SK-N-SH treated with all-trans-retinoic acid at 6 μM for 48 hours (cell line): ENCODE data around the gene UBL7.

Experiments used
- ATAC-seq: fragments of 200-7000 bp; cut with Tn5 transposase; 3 replicates; pipeline ENCODE4 v1.9.1; 2020; ENCODE audit warnings: mild to moderate bottlenecking, moderate library complexity
- CSDC2 ChIP-seq: fragments of 250-450 bp; sonication (Bioruptor Pico); IDR thresholded peaks from 2 replicates; pipeline ENCODE4 v1.5.0; 2020; ENCODE audit warnings: mild to moderate bottlenecking, moderate library complexity
- ESRRG ChIP-seq: fragments of 250-450 bp; sonication (Bioruptor Pico); IDR thresholded peaks from 2 replicates; pipeline ENCODE4 v1.6.1; 2021; ENCODE audit warnings: mild to moderate bottlenecking
- GLIS3 ChIP-seq: fragments of 250-450 bp; sonication (Bioruptor Pico); IDR thresholded peaks from 2 replicates; pipeline ENCODE4 v1.5.0; 2020; ENCODE audit warnings: mild to moderate bottlenecking, moderate library complexity
- OSR1 ChIP-seq: fragments of 250-450 bp; sonication (Bioruptor Pico); IDR thresholded peaks from 2 replicates; pipeline ENCODE4 v1.8.0; 2022; ENCODE audit warnings: moderate library complexity, mild to moderate bottlenecking, inconsistent platforms
- RARB ChIP-seq: fragments of 250-450 bp; sonication (Bioruptor Pico); IDR thresholded peaks from 2 replicates; pipeline ENCODE4 v1.8.0; 2021; ENCODE audit warnings: mild to moderate bottlenecking, moderate library complexity
- TOX ChIP-seq: fragments of 250-450 bp; sonication (Bioruptor Pico); IDR thresholded peaks from 2 replicates; pipeline ENCODE4 v1.8.0; 2021; ENCODE audit warnings: mild to moderate bottlenecking, moderate library complexity, borderline replicate concordance
- ZC3H10 ChIP-seq: fragments of 250-450 bp; sonication (Bioruptor Pico); IDR thresholded peaks from 2 replicates; pipeline ENCODE4 v1.5.1; 2021; ENCODE audit warnings: mild to moderate bottlenecking, moderate library complexity
- ZFP3 ChIP-seq: fragments of 250-450 bp; sonication (Bioruptor Pico); IDR thresholded peaks from 2 replicates; pipeline ENCODE4 v1.5.0; 2020; ENCODE audit warnings: mild to moderate bottlenecking, moderate library complexity
- ZFP30 ChIP-seq: fragments of 450-650 bp; formaldehyde crosslinking; IDR thresholded peaks from 2 replicates; pipeline ENCODE4 v1.5.0; 2022; ENCODE audit warnings: mild to moderate bottlenecking, moderate library complexity
- ZNF565 ChIP-seq: fragments of 450-650 bp; formaldehyde crosslinking; conservative IDR thresholded peaks from 2 replicates; pipeline ENCODE4 v1.5.0; 2020; ENCODE audit warnings: low read depth, mild to moderate bottlenecking, moderate library complexity
- ZNF70 ChIP-seq: fragments of 450-650 bp; formaldehyde crosslinking; IDR thresholded peaks from 2 replicates; pipeline ENCODE4 v1.5.0; 2020; ENCODE audit warnings: mild to moderate bottlenecking, moderate library complexity
- ZNF8 ChIP-seq: fragments of 450-650 bp; formaldehyde crosslinking; IDR thresholded peaks from 2 replicates; pipeline ENCODE4 v1.5.0; 2020; ENCODE audit warnings: mild to moderate bottlenecking, moderate library complexity
- TF ChIP-seq, protein P1 (sequence below): fragments of 250-450 bp; sonication (Bioruptor Pico); IDR thresholded peaks from 2 replicates; pipeline ENCODE4 v1.5.0; 2020; ENCODE audit warnings: mild to moderate bottlenecking, moderate library complexity
- TF ChIP-seq, protein P2 (sequence below): fragments of 250-450 bp; sonication (Bioruptor Pico); IDR thresholded peaks from 2 replicates; pipeline ENCODE4 v1.5.1; 2021; ENCODE audit warnings: mild to moderate bottlenecking, moderate library complexity
- TF ChIP-seq, protein P3 (sequence below): fragments of 250-450 bp; sonication (Bioruptor Pico); IDR thresholded peaks from 2 replicates; pipeline ENCODE4 v1.8.0; 2021; ENCODE audit warnings: low read depth, mild to moderate bottlenecking, moderate library complexity, borderline replicate concordance
- TF ChIP-seq, protein P4 (sequence below): fragments of 250-450 bp; sonication (Bioruptor Pico); IDR thresholded peaks from 2 replicates; pipeline ENCODE4 v1.5.1; 2020; ENCODE audit warnings: low read depth, mild to moderate bottlenecking, moderate library complexity
- TF ChIP-seq, protein P5 (sequence below): fragments of 250-450 bp; sonication (Bioruptor Pico); IDR thresholded peaks from 2 replicates; pipeline ENCODE4 v1.8.0; 2020; ENCODE audit warnings: mild to moderate bottlenecking, moderate library complexity, borderline replicate concordance

Gene UBL7

DNA sequence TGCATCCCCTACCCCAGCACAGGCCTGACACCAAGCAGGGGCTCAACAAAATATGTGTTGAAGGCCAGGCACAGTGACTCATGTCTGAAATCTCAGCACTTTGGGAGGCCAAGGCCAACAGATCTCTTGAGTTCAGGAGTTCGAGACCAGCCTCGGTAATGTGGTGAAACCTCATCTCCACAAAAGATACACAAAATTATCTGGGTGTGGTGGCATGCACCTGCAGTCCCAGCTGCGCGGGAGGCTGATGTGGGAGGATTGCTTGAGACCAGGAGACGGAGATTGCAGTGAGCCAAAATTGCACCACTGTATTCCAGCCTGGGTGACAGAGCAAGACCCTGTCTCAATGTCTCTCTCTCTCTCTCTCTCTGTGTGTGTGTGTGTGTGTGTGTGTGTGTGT, 62.8 kb downstream of the UBL7 start:
- no peak for ATAC-seq
- no peak for TF ChIP-seq ZNF70
- no peak for TF ChIP-seq ZNF565 (CRISPR knock-in tag)
- TF ChIP-seq, protein P1, sequence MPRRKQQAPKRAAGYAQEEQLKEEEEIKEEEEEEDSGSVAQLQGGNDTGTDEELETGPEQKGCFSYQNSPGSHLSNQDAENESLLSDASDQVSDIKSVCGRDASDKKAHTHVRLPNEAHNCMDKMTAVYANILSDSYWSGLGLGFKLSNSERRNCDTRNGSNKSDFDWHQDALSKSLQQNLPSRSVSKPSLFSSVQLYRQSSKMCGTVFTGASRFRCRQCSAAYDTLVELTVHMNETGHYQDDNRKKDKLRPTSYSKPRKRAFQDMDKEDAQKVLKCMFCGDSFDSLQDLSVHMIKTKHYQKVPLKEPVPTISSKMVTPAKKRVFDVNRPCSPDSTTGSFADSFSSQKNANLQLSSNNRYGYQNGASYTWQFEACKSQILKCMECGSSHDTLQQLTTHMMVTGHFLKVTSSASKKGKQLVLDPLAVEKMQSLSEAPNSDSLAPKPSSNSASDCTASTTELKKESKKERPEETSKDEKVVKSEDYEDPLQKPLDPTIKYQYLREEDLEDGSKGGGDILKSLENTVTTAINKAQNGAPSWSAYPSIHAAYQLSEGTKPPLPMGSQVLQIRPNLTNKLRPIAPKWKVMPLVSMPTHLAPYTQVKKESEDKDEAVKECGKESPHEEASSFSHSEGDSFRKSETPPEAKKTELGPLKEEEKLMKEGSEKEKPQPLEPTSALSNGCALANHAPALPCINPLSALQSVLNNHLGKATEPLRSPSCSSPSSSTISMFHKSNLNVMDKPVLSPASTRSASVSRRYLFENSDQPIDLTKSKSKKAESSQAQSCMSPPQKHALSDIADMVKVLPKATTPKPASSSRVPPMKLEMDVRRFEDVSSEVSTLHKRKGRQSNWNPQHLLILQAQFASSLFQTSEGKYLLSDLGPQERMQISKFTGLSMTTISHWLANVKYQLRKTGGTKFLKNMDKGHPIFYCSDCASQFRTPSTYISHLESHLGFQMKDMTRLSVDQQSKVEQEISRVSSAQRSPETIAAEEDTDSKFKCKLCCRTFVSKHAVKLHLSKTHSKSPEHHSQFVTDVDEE (CRISPR knock-in tag) = no peak
- TF ChIP-seq ZNF8 = no peak
- TF ChIP-seq OSR1 (CRISPR knock-in tag) = no peak
- TF ChIP-seq, protein P2, sequence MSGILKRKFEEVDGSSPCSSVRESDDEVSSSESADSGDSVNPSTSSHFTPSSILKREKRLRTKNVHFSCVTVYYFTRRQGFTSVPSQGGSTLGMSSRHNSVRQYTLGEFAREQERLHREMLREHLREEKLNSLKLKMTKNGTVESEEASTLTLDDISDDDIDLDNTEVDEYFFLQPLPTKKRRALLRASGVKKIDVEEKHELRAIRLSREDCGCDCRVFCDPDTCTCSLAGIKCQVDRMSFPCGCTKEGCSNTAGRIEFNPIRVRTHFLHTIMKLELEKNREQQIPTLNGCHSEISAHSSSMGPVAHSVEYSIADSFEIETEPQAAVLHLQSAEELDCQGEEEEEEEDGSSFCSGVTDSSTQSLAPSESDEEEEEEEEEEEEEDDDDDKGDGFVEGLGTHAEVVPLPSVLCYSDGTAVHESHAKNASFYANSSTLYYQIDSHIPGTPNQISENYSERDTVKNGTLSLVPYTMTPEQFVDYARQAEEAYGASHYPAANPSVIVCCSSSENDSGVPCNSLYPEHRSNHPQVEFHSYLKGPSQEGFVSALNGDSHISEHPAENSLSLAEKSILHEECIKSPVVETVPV = no peak
- no peak for TF ChIP-seq ZFP30
- no peak for TF ChIP-seq RARB (CRISPR knock-in tag)
- TF ChIP-seq ZFP3 (CRISPR knock-in tag) = no peak
- no peak for TF ChIP-seq ZC3H10 (CRISPR knock-in tag)

DNA sequence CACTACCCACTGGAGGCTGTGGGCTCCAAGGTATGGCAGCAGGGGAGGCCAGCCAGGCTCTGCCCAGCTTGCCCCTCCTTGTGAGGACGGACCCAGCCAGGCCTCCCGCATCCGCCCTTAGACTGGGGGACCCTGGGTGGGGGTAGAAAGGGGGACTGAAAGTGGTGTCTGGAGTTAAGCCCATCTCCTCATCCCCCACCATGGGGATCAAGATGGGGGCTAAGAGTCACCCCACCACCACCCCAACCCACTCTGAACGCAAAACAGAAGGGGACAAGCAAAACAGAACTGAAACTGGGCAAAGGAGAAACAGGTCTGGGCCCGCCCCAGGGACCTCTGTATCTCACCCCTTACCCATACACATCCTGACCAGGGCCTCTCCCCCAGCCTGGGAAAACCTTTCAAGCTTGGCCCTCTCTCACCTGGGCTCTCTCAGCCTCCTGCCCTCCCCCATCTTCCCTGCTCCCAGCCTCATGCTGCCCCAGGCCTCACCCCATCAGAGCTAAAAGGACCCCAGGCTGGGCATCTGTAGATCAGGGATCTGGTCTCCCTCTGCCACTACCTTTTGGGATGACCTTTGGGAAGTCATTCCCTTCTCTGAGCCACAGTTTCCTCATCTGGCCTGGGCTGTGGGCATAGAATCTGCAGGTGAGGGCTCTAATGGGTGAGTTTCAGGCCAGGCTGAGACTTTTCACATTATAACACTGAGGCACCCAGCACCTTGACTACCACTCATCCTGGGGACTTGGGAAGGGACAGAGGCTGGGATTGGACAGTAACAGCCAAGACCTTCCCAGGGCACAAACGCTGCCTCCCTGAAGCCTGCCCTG, 63.5 kb downstream of the UBL7 start:
- ATAC-seq = no peak
- no peak for TF ChIP-seq RARB (CRISPR knock-in tag)
- TF ChIP-seq OSR1 (CRISPR knock-in tag) = no peak
- TF ChIP-seq GLIS3 (CRISPR knock-in tag) = no peak
- TF ChIP-seq ZFP30 = no peak
- TF ChIP-seq, protein P2 = no peak
- no peak for TF ChIP-seq ZNF565 (CRISPR knock-in tag)
- TF ChIP-seq, protein P3, sequence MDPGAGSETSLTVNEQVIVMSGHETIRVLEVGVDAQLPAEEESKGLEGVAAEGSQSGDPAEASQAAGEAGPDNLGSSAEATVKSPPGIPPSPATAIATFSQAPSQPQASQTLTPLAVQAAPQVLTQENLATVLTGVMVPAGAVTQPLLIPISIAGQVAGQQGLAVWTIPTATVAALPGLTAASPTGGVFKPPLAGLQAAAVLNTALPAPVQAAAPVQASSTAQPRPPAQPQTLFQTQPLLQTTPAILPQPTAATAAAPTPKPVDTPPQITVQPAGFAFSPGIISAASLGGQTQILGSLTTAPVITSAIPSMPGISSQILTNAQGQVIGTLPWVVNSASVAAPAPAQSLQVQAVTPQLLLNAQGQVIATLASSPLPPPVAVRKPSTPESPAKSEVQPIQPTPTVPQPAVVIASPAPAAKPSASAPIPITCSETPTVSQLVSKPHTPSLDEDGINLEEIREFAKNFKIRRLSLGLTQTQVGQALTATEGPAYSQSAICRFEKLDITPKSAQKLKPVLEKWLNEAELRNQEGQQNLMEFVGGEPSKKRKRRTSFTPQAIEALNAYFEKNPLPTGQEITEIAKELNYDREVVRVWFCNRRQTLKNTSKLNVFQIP (CRISPR knock-in tag) = no peak
- TF ChIP-seq, protein P1 (CRISPR knock-in tag) = no peak
- no peak for TF ChIP-seq CSDC2
- TF ChIP-seq ZNF8 = no peak
- no peak for TF ChIP-seq TOX (CRISPR knock-in tag)
- no peak for TF ChIP-seq ESRRG (CRISPR knock-in tag)
- TF ChIP-seq, protein P4, sequence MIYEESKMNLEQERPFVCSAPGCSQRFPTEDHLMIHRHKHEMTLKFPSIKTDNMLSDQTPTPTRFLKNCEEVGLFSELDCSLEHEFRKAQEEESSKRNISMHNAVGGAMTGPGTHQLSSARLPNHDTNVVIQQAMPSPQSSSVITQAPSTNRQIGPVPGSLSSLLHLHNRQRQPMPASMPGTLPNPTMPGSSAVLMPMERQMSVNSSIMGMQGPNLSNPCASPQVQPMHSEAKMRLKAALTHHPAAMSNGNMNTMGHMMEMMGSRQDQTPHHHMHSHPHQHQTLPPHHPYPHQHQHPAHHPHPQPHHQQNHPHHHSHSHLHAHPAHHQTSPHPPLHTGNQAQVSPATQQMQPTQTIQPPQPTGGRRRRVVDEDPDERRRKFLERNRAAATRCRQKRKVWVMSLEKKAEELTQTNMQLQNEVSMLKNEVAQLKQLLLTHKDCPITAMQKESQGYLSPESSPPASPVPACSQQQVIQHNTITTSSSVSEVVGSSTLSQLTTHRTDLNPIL (CRISPR knock-in tag) = no peak
- TF ChIP-seq, protein P5, sequence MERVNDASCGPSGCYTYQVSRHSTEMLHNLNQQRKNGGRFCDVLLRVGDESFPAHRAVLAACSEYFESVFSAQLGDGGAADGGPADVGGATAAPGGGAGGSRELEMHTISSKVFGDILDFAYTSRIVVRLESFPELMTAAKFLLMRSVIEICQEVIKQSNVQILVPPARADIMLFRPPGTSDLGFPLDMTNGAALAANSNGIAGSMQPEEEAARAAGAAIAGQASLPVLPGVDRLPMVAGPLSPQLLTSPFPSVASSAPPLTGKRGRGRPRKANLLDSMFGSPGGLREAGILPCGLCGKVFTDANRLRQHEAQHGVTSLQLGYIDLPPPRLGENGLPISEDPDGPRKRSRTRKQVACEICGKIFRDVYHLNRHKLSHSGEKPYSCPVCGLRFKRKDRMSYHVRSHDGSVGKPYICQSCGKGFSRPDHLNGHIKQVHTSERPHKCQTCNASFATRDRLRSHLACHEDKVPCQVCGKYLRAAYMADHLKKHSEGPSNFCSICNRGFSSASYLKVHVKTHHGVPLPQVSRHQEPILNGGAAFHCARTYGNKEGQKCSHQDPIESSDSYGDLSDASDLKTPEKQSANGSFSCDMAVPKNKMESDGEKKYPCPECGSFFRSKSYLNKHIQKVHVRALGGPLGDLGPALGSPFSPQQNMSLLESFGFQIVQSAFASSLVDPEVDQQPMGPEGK = no peak
